GM19351 (cell line): ENCODE data around the gene TRDN.
"Not testable (repeated sequence)": the region's sequence is repeated elsewhere in the genome, so short reads cannot be mapped to it uniquely, and the experiment has no call there.

Source experiments
- ATAC-seq: cut with Tn5 transposase; IDR thresholded peaks from one replicate; pipeline ENCODE4 v1.9.1; 2021; ENCODE audit warnings: mild to moderate bottlenecking, moderate library complexity; ENCODE audit not compliant: unreplicated experiment

TRDN gene

GRCh38 chr6:123309130-123309529 is 327.6 kb downstream of the TRDN start:
- no peak for ATAC-seq

GRCh38 chr6:123306334-123306733 is 330.4 kb downstream of the TRDN start:
- ATAC-seq: no peak

- ATAC-seq: no peak
Observed at GRCh38 chr6:123295672-123296071, 341.1 kb downstream of the TRDN start.

- no peak for ATAC-seq
Observed at GRCh38 chr6:123295181-123295580, 341.6 kb downstream of the TRDN start.

- no peak for ATAC-seq
Observed at GRCh38 chr6:123288649-123289048, 348.1 kb downstream of the TRDN start.

GRCh38 chr6:123276546-123276980 is 360.2 kb downstream of the TRDN start:
- ATAC-seq: no peak

DNA sequence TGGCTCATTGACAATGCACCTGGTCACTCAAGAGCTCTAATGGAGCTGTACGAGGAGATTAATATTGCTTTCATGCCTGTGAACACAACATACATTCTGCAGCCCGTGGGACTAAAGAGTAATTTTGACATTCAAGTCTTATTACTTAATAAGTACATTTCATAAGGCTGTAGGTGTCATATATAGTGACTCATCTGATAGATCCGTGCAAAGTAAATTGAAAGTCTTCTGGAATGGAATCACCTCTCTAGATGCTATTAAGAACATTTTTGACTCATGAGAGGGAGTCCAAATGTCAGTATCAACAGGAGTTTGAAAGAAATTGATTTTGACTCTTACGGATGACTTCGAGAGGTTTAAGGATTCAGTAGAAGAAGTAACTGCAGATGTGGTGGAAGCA is 372.8 kb downstream of the TRDN start:
- no peak for ATAC-seq

DNA sequence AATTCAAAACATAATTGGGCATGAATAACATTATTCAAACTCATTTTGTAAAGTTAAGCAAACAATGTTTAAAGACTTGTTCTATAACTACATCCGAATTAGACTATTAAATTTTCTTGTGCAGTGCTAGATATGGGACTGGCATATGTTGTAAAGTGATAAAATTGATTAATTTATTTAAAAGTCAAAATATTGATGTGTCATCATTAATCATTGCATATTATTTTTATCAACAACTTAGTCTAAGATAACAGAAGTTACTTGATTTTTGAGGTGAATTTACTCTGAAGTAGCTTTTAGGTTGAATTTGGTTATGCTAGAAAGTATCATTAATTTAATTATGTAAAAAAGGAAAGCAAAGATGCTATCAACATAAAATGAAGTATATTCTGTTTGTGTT is 396.1 kb downstream of the TRDN start:
- ATAC-seq: no peak

DNA sequence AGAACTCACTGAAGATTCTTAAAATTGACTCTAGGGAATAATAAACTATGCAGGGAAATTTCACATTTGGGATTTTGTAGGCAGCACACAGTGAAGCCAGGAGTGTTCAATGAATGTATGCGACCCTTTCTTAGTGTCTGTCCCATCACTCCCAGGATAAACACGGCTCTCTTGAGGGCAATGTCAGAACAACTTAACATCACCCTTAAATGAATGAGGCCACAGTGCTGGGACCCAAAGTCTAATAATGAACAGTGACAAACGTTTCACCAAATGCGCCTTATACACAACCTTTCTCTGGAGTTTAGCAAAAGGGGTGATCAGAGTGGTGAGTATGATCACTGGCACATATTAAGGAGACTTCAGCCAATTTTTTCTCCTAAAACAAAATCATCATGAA is 403.4 kb downstream of the TRDN start:
- no peak for ATAC-seq

DNA sequence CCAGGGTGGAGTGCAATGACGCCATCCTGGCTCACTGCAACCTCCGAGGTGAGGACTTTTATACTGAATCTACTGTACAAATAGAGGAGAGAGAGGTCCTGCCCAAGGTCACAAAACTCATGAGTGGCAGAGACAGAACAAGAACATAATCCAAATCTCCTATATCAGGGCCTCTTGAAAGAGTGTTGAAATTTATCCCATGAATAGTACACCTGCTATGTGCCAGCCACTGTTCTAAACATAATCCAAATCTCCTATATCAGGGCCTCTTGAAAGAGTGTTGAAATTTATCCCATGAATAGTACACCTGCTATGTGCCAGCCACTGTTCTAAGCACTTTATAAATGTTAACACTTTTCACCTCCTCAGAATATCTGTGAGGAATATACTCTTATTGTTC is 409.0 kb downstream of the TRDN start:
- ATAC-seq: not testable (repeated sequence)

DNA sequence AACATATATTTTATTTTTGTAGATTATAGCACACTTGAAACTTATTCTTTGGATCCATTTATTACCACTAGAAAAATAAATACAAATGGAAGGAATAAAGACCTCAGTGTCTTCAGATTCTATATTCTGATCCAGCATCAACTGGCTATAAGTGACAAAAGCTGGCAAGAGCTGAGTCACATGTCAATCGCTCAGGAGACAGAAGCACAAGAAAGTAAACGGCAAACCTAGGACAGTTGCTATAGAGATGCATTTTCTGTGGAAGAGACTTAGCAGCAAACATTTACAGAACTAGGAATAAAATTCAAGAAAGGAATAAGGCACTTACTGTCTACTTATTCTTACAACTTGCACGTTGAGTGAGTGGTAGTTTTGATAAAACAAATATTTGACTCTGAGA is 410.4 kb downstream of the TRDN start:
- no peak for ATAC-seq

DNA sequence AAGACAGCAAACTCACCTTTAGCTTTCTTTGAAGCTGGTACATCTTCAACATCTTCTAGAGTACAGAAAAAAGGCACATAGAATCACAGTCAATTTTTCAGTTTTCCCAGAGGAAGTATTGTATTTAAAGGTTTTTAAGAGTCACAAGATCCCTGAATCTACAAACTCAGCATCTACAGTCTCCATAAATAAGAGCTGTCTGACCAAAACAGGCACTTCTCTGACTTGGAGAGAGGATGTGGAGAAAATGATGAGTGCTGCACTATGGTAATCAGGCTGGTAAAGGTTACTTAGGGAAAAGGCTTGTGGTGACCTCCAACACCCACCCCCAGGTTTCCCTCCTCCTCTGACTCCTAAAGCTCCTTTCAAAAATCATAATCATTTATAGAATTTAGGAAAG is 412.7 kb downstream of the TRDN start:
- ATAC-seq: no peak

DNA sequence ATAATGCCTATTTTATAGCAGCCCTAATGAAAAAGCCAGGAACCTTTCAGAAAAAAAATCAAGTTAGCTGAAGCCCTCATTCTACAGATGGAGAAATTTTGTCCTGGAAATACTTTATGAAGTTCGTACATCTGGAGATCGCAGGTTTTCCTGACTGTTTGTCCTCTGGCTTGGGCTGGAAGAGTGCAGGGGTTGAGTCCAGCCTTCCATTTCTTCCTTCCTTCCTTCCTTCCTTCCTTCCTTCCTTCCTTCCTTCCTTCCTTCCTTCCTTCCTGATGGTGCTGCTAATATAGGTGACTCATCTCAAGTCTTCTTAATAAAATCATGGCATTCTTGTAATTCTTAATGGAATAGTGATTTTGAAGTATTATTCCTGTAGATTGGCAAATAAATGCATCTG is 413.3 kb downstream of the TRDN start:
- ATAC-seq: no peak

DNA sequence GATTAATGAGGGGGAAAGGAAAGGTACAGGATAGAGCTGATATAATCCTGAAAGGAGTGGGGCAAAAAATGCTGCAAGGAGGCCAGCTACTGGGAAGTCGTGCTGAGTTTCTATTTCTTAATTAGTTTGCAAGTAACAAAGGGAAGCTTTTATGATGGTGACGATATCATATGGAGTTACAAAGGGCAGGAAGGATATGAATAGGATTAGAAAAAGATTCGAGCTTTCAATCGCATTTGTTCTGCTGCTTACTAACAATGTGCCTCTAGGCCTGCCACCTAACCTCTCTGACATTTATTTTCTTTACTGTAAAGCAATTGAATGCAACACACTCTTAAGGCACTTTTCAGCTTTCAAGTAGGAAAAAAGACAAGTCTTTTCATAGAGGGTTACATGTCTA is 421.5 kb downstream of the TRDN start:
- no peak for ATAC-seq

GRCh38 chr6:123214433-123214832 is 422.3 kb downstream of the TRDN start:
- ATAC-seq: no peak

GRCh38 chr6:123213921-123214320 is 422.8 kb downstream of the TRDN start:
- ATAC-seq: no peak

DNA sequence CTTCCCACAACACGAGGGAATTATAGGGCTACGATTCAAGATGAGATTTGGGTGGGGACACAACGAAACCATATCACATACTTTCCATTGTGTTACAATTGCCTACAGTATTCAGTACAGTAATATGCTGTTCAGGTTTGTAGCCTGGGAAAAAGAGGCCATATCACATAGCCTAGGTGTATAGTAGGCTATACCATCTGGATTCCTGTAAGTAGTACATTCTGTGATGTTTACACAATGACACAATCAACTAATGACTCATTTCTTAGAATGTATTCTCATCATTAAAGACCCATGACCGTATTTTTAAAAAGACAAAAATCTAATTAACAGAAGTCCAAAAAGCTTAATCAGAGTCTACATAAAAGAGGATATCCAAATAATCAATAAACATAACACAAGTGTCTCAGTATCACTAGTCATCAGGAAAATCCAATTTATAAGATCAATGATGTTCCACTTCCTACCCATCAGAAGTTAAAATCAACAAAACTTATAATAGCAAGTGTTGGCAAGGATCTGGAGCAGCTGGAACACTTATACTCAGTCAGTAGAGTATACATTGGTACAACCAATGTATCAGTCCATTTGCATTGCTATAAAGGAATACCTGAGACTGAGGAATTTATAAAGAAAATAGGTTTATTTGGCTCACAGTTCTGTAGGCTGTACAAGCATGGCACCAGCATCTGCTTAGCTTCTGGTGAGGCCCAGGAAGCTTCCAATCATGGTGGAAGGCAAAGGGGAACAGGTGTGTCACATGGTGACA is 424.8 kb downstream of the TRDN start:
- no peak for ATAC-seq

- no peak for ATAC-seq
Observed at GRCh38 chr6:123210645-123211044, 426.1 kb downstream of the TRDN start.

- ATAC-seq: no peak
Observed at GRCh38 chr6:123207967-123208510, 428.7 kb downstream of the TRDN start.

DNA sequence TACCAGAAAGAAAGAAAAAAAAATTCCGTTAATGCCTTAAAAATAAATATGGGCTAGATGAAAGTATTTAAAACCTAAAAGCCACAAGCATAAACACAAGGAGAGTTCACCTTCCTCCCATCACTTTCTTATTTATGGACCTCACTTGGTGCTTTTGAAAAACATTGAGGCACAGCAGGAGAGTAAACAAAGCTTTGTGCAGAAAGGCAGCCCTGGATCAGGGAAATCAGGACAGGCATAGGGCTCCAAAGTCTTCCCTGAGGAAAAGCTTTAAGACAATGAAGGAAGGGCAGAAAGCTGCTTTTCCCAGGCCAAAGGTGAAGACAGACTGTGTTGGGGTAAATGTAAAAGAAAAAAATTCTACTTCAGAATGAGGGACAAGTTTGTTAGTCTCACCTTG is 432.8 kb downstream of the TRDN start:
- ATAC-seq: no peak

- ATAC-seq: no peak
Observed at GRCh38 chr6:123201869-123202372, 434.8 kb downstream of the TRDN start.

- no peak for ATAC-seq
Observed at GRCh38 chr6:123193298-123193697, 443.5 kb downstream of the TRDN start.

GRCh38 chr6:123189816-123190215 is 446.9 kb downstream of the TRDN start:
- ATAC-seq: no peak
